HEK293 (cell line): Measurements from ENCODE around the gene SERGEF.

Source experiments
- BCL11A ChIP-seq: fragments of 450-650 bp; formaldehyde crosslinking; IDR thresholded peaks from 2 replicates; pipeline ENCODE4 v1.5.1; 2016; ENCODE audit warnings: low read depth, missing biosample characterization, missing genetic modification characterization
- CTCF ChIP-seq: fragments of 450-650 bp; formaldehyde crosslinking; IDR thresholded peaks from 2 replicates; pipeline ENCODE4 v1.5.1; 2016; ENCODE audit warnings: missing biosample characterization, missing genetic modification characterization
- RBAK ChIP-seq: fragments of 450-650 bp; formaldehyde crosslinking; IDR thresholded peaks from 2 replicates; pipeline ENCODE4 v1.5.1; 2016; ENCODE audit warnings: missing biosample characterization, missing genetic modification characterization
- SP2 ChIP-seq: fragments of 450-650 bp; formaldehyde crosslinking; IDR thresholded peaks from 2 replicates; pipeline ENCODE4 v1.5.1; 2016; ENCODE audit warnings: missing biosample characterization, missing genetic modification characterization
- YY1 ChIP-seq: fragments of 450-650 bp; formaldehyde crosslinking; IDR thresholded peaks from 2 replicates; pipeline ENCODE4 v1.5.1; 2018; ENCODE audit warnings: missing biosample characterization, missing genetic modification characterization
- ZFHX2 ChIP-seq: fragments of 450-650 bp; formaldehyde crosslinking; conservative IDR thresholded peaks from 2 replicates; pipeline ENCODE4 v1.5.1; 2016; ENCODE audit warnings: missing biosample characterization, missing genetic modification characterization
- ZNF169 ChIP-seq: fragments of 450-650 bp; formaldehyde crosslinking; IDR thresholded peaks from 2 replicates; pipeline ENCODE4 v1.5.1; 2016; ENCODE audit warnings: missing biosample characterization, missing genetic modification characterization
- ZNF24 ChIP-seq: fragments of 450-650 bp; formaldehyde crosslinking; IDR thresholded peaks from 2 replicates; pipeline ENCODE4 v1.5.1; 2016; ENCODE audit warnings: missing biosample characterization, missing genetic modification characterization
- ZNF423 ChIP-seq: fragments of 450-650 bp; formaldehyde crosslinking; IDR thresholded peaks from 2 replicates; pipeline ENCODE4 v1.5.1; 2016; ENCODE audit warnings: missing biosample characterization, missing genetic modification characterization
- ZNF785 ChIP-seq: fragments of 450-650 bp; formaldehyde crosslinking; IDR thresholded peaks from 2 replicates; pipeline ENCODE4 v1.5.1; 2016; ENCODE audit warnings: missing biosample characterization, missing genetic modification characterization
- ZSCAN5A ChIP-seq: fragments of 450-650 bp; formaldehyde crosslinking; IDR thresholded peaks from 2 replicates; pipeline ENCODE4 v1.5.1; 2016; ENCODE audit warnings: missing biosample characterization, missing genetic modification characterization
- TF ChIP-seq, protein P1 (sequence below): fragments of 450-650 bp; formaldehyde crosslinking; conservative IDR thresholded peaks from 2 replicates; pipeline ENCODE4 v1.5.1; 2016; ENCODE audit warnings: low read depth, missing biosample characterization, missing genetic modification characterization
- TF ChIP-seq, protein P2 (sequence below): fragments of 450-650 bp; formaldehyde crosslinking; IDR thresholded peaks from 2 replicates; pipeline ENCODE4 v1.5.1; 2016; ENCODE audit warnings: missing biosample characterization, missing genetic modification characterization

DNA sequence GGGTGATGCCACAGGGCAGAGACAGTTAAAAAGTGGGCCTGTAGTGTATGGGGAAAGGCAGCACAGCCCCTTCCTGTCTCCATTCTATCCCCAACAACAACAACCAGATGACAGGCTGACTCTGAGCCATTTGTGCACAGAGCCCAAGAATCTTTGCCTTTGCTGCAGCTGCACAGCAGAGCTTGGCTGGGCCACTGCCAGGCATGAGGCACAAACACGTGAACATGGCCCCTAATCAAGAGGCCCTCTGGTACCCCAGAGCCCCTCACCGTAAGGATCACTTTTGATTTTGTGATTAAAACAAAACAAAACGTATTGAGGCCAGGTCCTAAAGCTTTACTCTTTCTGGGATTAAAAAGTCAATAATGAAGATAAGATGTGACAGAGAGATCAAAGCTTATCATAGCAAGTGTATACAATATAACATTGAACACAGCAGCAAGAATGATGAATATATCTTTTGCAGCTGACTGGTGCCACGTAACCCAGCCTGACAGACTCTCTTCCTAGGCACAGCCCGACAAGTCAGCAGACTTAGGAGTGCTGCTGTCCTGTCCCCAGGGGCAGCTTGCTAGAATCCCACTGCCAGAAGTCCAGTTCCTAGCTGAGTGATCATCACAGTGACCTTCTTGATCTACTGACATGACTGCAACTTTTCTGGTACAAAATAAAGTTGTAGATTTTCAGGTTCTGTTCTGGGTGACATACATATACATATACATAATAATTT, 117.8 kb downstream of the SERGEF start:
- TF ChIP-seq ZNF169 (tag by site-specific recombination) (no peak), ZNF24 (tag by site-specific recombination) (no peak), ZFHX2 (tag by site-specific recombination) (no peak), CTCF (tag by site-specific recombination) (no peak), ZNF423 (tag by site-specific recombination) (no peak), ZSCAN5A (tag by site-specific recombination) (no peak), ZNF785 (tag by site-specific recombination) (no peak), SP2 (tag by site-specific recombination) (no peak), RBAK (tag by site-specific recombination) (no peak), BCL11A (tag by site-specific recombination) (no peak), YY1 (tag by site-specific recombination) (no peak)
- TF ChIP-seq, protein P1, sequence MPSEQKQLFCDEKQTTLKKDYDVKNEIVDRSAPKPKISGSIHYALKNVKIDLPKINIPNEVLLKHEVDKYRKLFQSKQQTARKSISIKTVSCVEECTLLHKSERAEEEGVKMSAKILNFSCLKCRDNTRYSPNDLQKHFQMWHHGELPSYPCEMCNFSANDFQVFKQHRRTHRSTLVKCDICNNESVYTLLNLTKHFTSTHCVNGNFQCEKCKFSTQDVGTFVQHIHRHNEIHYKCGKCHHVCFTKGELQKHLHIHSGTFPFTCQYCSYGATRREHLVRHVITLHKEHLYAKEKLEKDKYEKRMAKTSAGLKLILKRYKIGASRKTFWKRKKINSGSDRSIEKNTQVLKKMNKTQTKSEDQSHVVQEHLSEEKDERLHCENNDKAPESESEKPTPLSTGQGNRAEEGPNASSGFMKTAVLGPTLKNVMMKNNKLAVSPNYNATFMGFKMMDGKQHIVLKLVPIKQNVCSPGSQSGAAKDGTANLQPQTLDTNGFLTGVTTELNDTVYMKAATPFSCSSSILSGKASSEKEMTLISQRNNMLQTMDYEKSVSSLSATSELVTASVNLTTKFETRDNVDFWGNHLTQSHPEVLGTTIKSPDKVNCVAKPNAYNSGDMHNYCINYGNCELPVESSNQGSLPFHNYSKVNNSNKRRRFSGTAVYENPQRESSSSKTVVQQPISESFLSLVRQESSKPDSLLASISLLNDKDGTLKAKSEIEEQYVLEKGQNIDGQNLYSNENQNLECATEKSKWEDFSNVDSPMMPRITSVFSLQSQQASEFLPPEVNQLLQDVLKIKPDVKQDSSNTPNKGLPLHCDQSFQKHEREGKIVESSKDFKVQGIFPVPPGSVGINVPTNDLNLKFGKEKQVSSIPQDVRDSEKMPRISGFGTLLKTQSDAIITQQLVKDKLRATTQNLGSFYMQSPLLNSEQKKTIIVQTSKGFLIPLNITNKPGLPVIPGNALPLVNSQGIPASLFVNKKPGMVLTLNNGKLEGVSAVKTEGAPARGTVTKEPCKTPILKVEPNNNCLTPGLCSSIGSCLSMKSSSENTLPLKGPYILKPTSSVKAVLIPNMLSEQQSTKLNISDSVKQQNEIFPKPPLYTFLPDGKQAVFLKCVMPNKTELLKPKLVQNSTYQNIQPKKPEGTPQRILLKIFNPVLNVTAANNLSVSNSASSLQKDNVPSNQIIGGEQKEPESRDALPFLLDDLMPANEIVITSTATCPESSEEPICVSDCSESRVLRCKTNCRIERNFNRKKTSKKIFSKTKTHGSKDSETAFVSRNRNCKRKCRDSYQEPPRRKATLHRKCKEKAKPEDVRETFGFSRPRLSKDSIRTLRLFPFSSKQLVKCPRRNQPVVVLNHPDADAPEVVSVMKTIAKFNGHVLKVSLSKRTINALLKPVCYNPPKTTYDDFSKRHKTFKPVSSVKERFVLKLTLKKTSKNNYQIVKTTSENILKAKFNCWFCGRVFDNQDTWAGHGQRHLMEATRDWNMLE (tag by site-specific recombination) = no peak
- TF ChIP-seq, protein P2, sequence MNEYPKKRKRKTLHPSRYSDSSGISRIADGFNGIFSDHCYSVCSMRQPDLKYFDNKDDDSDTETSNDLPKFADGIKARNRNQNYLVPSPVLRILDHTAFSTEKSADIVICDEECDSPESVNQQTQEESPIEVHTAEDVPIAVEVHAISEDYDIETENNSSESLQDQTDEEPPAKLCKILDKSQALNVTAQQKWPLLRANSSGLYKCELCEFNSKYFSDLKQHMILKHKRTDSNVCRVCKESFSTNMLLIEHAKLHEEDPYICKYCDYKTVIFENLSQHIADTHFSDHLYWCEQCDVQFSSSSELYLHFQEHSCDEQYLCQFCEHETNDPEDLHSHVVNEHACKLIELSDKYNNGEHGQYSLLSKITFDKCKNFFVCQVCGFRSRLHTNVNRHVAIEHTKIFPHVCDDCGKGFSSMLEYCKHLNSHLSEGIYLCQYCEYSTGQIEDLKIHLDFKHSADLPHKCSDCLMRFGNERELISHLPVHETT (tag by site-specific recombination) = no peak
